H9 (cell line): ENCODE measurements around the gene ACSS2. TPM values are rescaled to one million over a fixed set of nuclear protein-coding genes. Genes with fewer than 3 reads are reported as not detected.

Source experiments
- DNase-seq: peaks from one replicate; pipeline ENCODE4 v3.0.0-alpha.2; 2017
- H2AFZ ChIP-seq: one replicate; pipeline ENCODE4 v1.6.1; 2013; ENCODE audit warnings: mild to moderate bottlenecking, low read length, control low read depth, moderate library complexity
- H2AK5ac ChIP-seq: 2 replicates; pipeline ENCODE4 v1.6.1; 2013; ENCODE audit warnings: low read length, control low read depth, mixed read lengths; ENCODE audit not compliant: insufficient read length
- H2BK120ac ChIP-seq: one replicate; pipeline ENCODE4 v1.6.1; 2013; ENCODE audit warnings: low read depth, mild to moderate bottlenecking, low read length, control low read depth, inconsistent platforms; ENCODE audit not compliant: poor library complexity, severe bottlenecking
- H2BK12ac ChIP-seq: 2 replicates; pipeline ENCODE4 v1.6.1; 2013; ENCODE audit warnings: low read length, control low read depth, mixed read lengths, low read depth; ENCODE audit not compliant: insufficient read length
- H2BK15ac ChIP-seq: 2 replicates; pipeline ENCODE4 v1.6.1; 2013; ENCODE audit warnings: low read depth, low read length, control low read depth
- H2BK20ac ChIP-seq: one replicate; pipeline ENCODE4 v1.6.1; 2013; ENCODE audit warnings: low read depth, mild to moderate bottlenecking, low read length, control low read depth, inconsistent platforms; ENCODE audit not compliant: poor library complexity, severe bottlenecking
- H2BK5ac ChIP-seq: 2 replicates; pipeline ENCODE4 v1.6.1; 2013; ENCODE audit warnings: low read length, control low read depth, mixed read lengths; ENCODE audit not compliant: insufficient read length
- H3K14ac ChIP-seq: 2 replicates; pipeline ENCODE4 v1.6.1; 2013; ENCODE audit warnings: low read length, control low read depth; ENCODE audit not compliant: insufficient read depth
- H3K18ac ChIP-seq: 2 replicates; pipeline ENCODE4 v1.6.1; 2013; ENCODE audit warnings: low read depth, mild to moderate bottlenecking, mixed read lengths, low read length, control low read depth; ENCODE audit not compliant: insufficient read length
- H3K23ac ChIP-seq: 2 replicates; pipeline ENCODE4 v1.6.1; 2013; ENCODE audit warnings: low read length, control low read depth, mixed read lengths, low read depth; ENCODE audit not compliant: insufficient read length
- H3K23me2 ChIP-seq: 2 replicates; pipeline ENCODE4 v1.6.1; 2013; ENCODE audit warnings: low read depth, mild to moderate bottlenecking, mixed read lengths, low read length, control low read depth; ENCODE audit not compliant: insufficient read length, poor library complexity, severe bottlenecking
- H3K27ac ChIP-seq: 2 replicates; pipeline ENCODE4 v1.5.1; 2013; ENCODE audit warnings: low read length, control low read depth, mixed read lengths, low read depth; ENCODE audit not compliant: insufficient read length
- H3K27me3 ChIP-seq: 2 replicates; pipeline ENCODE4 v1.6.1; 2013; ENCODE audit warnings: low read length, control low read depth, inconsistent platforms; ENCODE audit not compliant: insufficient read depth
- H3K4ac ChIP-seq: 2 replicates; pipeline ENCODE4 v1.6.1; 2013; ENCODE audit warnings: low read depth, mild to moderate bottlenecking, control low read depth, inconsistent platforms, low read length, moderate library complexity
- H3K4me1 ChIP-seq: 2 replicates; pipeline ENCODE4 v1.6.1; 2013; ENCODE audit warnings: low read length, control low read depth, inconsistent platforms; ENCODE audit not compliant: insufficient read depth
- H3K4me2 ChIP-seq: 2 replicates; pipeline ENCODE4 v1.6.1; 2013; ENCODE audit warnings: low read length, control low read depth, mixed read lengths; ENCODE audit not compliant: insufficient read length, insufficient read depth
- H3K56ac ChIP-seq: 2 replicates; pipeline ENCODE4 v1.6.1; 2013; ENCODE audit warnings: low read depth, mild to moderate bottlenecking, mixed read lengths, low read length, control low read depth; ENCODE audit not compliant: insufficient read length
- H3K79me1 ChIP-seq: 2 replicates; pipeline ENCODE4 v1.6.1; 2013; ENCODE audit warnings: low read depth, mild to moderate bottlenecking, moderate library complexity, low read length, control low read depth, inconsistent platforms; ENCODE audit not compliant: insufficient read depth, poor library complexity, severe bottlenecking
- H3K79me2 ChIP-seq: 2 replicates; pipeline ENCODE4 v1.6.1; 2013; ENCODE audit warnings: low read length, control low read depth, inconsistent platforms; ENCODE audit not compliant: insufficient read depth
- H3K9ac ChIP-seq: 2 replicates; pipeline ENCODE4 v1.6.1; 2013; ENCODE audit warnings: low read length, control low read depth, mixed read lengths; ENCODE audit not compliant: insufficient read length; ENCODE audit errors: extremely low read depth
- H3K9me3 ChIP-seq: one replicate; pipeline ENCODE4 v1.6.1; 2013; ENCODE audit warnings: low read depth, low read length, inconsistent platforms; ENCODE audit not compliant: control insufficient read depth
- H3T11ph ChIP-seq: one replicate; pipeline ENCODE4 v1.6.1; 2013; ENCODE audit warnings: mild to moderate bottlenecking, low read length, control low read depth, inconsistent platforms
- H4K20me1 ChIP-seq: one replicate; pipeline ENCODE4 v1.6.1; 2013; ENCODE audit not compliant: control insufficient read depth, insufficient read length, insufficient read depth
- H4K5ac ChIP-seq: 2 replicates; pipeline ENCODE4 v1.6.1; 2013; ENCODE audit warnings: low read depth, mild to moderate bottlenecking, mixed read lengths, low read length, control low read depth; ENCODE audit not compliant: insufficient read length
- H4K8ac ChIP-seq: replicated peaks from 2 replicates; pipeline ENCODE4 v1.6.1; 2013; ENCODE audit warnings: low read length, control low read depth, mixed read lengths, low read depth; ENCODE audit not compliant: insufficient read length
- H4K91ac ChIP-seq: 2 replicates; pipeline ENCODE4 v1.6.1; 2013; ENCODE audit warnings: low read depth, mild to moderate bottlenecking, moderate library complexity, mixed read lengths, low read length, control low read depth; ENCODE audit not compliant: insufficient read length
- H3K27ac Mint-ChIP-seq, 3 experiments: 2 replicates in 2 of 3; 3 replicates in 1 of 3; pipeline ENCODE4 v1.8.0; 2020 to 2021; ENCODE audit warnings: mixed read lengths in 3 of 3, mild to moderate bottlenecking in 1 of 3, moderate library complexity in 1 of 3
- H3K27me3 Mint-ChIP-seq: 2 replicates; pipeline ENCODE4 v1.8.0; 2021; ENCODE audit warnings: low read depth, mild to moderate bottlenecking, moderate library complexity, mixed read lengths
- H3K36me3 Mint-ChIP-seq, 3 experiments: 2 replicates in 2 of 3; 3 replicates in 1 of 3; pipeline ENCODE4 v1.8.0; 2020 to 2021; ENCODE audit warnings: low read depth in 3 of 3, mixed read lengths in 3 of 3; ENCODE audit not compliant: insufficient read depth in 1 of 3
- H3K4me1 Mint-ChIP-seq, 2 experiments: 2 replicates each; pipeline ENCODE4 v1.8.0; 2020; ENCODE audit warnings: mixed read lengths in 2 of 2
- H3K4me3 Mint-ChIP-seq, 2 experiments: 2 replicates in 1 of 2; 3 replicates in 1 of 2; pipeline ENCODE4 v1.8.0; 2020 to 2021; ENCODE audit warnings: mild to moderate bottlenecking in 2 of 2, mixed read lengths in 2 of 2, moderate library complexity in 1 of 2
- H3K9me3 Mint-ChIP-seq, 2 experiments: 2 replicates in 1 of 2; 3 replicates in 1 of 2; pipeline ENCODE4 v1.8.0; 2020; ENCODE audit warnings: mild to moderate bottlenecking in 2 of 2, mixed read lengths in 2 of 2, moderate library complexity in 1 of 2
- CTCF ChIP-seq: fragments of 200-600 bp; sonication (generic); conservative IDR thresholded peaks from 3 replicates; pipeline ENCODE4 v1.8.0; 2021; ENCODE audit warnings: antibody characterized with exemption, mild to moderate bottlenecking
- WGBS: extraction: QIAGEN DNeasy Blood & Tissue Kit; methylation state at CpG from one replicate; pipeline ENCODE4 v1.1.7; 2013; ENCODE audit warnings: missing lambda C conversion rate, low lambda C conversion rate, mixed read lengths; ENCODE audit not compliant: insufficient read length; ENCODE audit errors: extremely low coverage; 5-methylcytosine and 5-hydroxymethylcytosine counted together
- total RNA-seq: library from RNA; stranded (reverse); gene quantifications from 2 replicates; pipeline ENCODE4 v1.2.1, GENCODE V29; 2021

The ACSS2 gene
- total RNA-seq, 1 experiment from 2014 or later: 15.4 TPM

GRCh38 chr20:34831936-34832335 lies 44.5 kb upstream of the ACSS2 start:
- Histone ChIP-seq H4K20me1 (no peaks in the 10 kb centered on the region), H3K23ac (no peak overlapping the region), H2AK5ac (no peak overlapping the region), H3K9me3 (no peaks in the 10 kb centered on the region), H3K79me1 (no peaks in the 10 kb centered on the region), H3K79me2 (no peaks in the 10 kb centered on the region), H3T11ph (no peak overlapping the region), H3K4me2 (no peak overlapping the region), H3K23me2 (no peaks in the 10 kb centered on the region), H3K27ac (no peak overlapping the region), H2BK12ac (no peak overlapping the region), H4K8ac (no peak overlapping the region), H3K18ac (no peak overlapping the region), H3K14ac (no peak overlapping the region), H2BK5ac (no peak overlapping the region), H2BK20ac (no peak overlapping the region), H3K4ac (no peak overlapping the region), H3K56ac (no peak overlapping the region), H2AFZ (no peak overlapping the region), H3K27me3 (no peaks in the 10 kb centered on the region), H4K91ac (no peak overlapping the region), H2BK15ac (no peak overlapping the region), H4K5ac (no peak overlapping the region), H3K9ac (no peak overlapping the region), H3K4me1 (no peaks in the 10 kb centered on the region), H2BK120ac (no peak overlapping the region)
- peaks cover 25% of the 10 kb centered on the region for H3K27me3 Mint-ChIP-seq
- DNase-seq: no peak
- no peak overlapping the region for H3K4me3 Mint-ChIP-seq
- no peak overlapping the region for H3K27ac Mint-ChIP-seq
- H3K9me3 Mint-ChIP-seq: peaks cover 9 to 14% of the 10 kb centered on the region in 2 experiments; a peak in 3 of 5 replicates
- TF ChIP-seq CTCF: no peak
- no peaks in the 10 kb centered on the region for H3K4me1 Mint-ChIP-seq
- no CpG with 5 or more reads among the region's 5 CpGs for WGBS
- H3K36me3 Mint-ChIP-seq: peaks cover 0 to 10% (median 2%) of the 10 kb centered on the region in 3 experiments; a peak in 4 of 7 replicates
